Testis (tissue), 2 donors: ENCODE measurements around the gene FOSL1.

Source experiments
- CTCF ChIP-seq, 3 experiments: fragments of 450-650 bp in 2 of 3; fragments of 200-600 bp in 1 of 3; sonication (generic) in 1 of 3; IDR thresholded peaks; one replicate each; pipeline ENCODE4 v1.5.1; 2016 to 2019; ENCODE audit warnings: antibody characterized with exemption in 3 of 3, mild to moderate bottlenecking in 2 of 3, moderate library complexity in 1 of 3
- POLR2A ChIP-seq: fragments of 450-650 bp; IDR thresholded peaks from one replicate; pipeline ENCODE4 v1.6.1; 2017; ENCODE audit warnings: antibody characterized with exemption, mild to moderate bottlenecking, moderate library complexity

DNA sequence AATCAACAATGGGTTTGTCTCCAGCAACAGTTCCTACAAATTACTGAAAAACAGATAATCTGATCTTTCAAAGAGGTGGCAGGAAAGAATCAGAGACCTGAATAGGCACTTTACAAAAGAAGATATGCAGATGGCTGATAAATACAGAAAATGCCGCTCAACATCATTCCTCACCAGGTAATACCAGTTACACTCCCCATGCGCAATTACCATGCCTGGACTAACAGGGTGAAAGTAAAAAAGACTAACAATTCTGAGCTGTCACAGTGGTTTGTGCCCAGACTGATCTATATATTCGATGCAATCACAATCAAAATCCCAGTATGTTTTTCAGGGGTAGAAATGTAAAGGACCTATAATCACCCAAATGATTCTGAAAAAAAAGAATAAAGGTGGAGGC, 56.4 kb downstream of the FOSL1 start:
- TF ChIP-seq CTCF (IDR thresholded peaks at IDR 0.05) (no peak), POLR2A (no peak)
